Measurements from ENCODE around the gene ZNF780A.

DNA sequence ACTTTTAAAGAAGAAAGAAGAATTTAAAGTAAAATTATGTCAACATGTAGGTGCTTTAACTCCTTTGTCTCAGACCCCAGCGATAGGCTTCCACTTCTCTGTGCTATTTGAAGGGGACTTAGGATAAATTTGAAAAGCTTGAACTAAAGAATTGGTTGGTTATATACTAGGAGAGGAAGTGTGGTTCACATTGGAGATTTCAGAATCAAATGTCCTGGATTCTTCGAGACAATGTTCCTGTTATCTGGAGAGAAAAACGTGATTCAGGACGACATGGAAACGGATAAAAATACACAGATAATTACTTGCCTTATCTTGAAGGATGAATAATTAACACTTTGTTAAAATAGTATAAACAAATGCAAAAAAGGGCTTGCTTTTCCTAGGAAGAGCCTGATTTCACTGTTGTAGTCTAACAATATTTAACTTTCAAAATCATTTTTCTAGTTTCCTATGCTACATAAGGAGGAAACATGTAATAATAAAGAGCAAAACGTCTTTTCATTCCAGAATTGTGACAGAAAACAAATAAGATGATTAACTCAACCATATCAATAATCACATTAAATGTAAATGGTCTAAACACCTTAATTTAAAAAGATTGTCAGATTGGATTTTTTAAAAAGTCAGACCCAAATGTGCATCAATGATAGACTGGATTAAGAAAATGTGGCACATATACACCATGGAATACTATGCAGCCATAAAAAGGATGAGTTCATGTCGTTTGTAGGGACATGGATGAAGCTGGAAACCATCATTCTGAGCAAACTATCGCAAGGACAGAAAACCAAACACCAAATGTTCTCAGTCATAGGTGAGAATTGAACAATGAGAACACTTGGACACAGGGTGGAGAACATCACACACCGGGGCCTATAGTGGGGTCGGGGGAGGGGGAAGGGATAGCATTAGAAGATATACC is 724 bp upstream of the ZNF780A start:
- TF ChIP-seq, protein P1, sequence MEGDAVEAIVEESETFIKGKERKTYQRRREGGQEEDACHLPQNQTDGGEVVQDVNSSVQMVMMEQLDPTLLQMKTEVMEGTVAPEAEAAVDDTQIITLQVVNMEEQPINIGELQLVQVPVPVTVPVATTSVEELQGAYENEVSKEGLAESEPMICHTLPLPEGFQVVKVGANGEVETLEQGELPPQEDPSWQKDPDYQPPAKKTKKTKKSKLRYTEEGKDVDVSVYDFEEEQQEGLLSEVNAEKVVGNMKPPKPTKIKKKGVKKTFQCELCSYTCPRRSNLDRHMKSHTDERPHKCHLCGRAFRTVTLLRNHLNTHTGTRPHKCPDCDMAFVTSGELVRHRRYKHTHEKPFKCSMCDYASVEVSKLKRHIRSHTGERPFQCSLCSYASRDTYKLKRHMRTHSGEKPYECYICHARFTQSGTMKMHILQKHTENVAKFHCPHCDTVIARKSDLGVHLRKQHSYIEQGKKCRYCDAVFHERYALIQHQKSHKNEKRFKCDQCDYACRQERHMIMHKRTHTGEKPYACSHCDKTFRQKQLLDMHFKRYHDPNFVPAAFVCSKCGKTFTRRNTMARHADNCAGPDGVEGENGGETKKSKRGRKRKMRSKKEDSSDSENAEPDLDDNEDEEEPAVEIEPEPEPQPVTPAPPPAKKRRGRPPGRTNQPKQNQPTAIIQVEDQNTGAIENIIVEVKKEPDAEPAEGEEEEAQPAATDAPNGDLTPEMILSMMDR (conservative IDR thresholded peaks at IDR 0.05; ENCODE audit: low read depth, low read length) = no peak
- no peak for TF ChIP-seq EZH2 (IDR thresholded peaks at IDR 0.05; ENCODE audit: borderline replicate concordance, low read depth, low read length, poor library complexity, severe bottlenecking)

Data from A673 (cell line).